Trophoblast cell (in vitro differentiated cells and primary cell): ENCODE data around the gene TMEM161B.

Source experiments
- DNase-seq, 2 donors: peaks; one replicate each; pipeline ENCODE4 v3.0.0-alpha.2; 2016
- H2AFZ ChIP-seq: 2 replicates; pipeline ENCODE4 v1.6.1; 2013; ENCODE audit warnings: low read length, moderate library complexity, mild to moderate bottlenecking; ENCODE audit not compliant: insufficient read depth, poor library complexity
- H2AK5ac ChIP-seq: 2 replicates; pipeline ENCODE4 v1.6.1; 2013; ENCODE audit warnings: mild to moderate bottlenecking, low read length
- H2BK120ac ChIP-seq: 2 replicates; pipeline ENCODE4 v1.6.1; 2013; ENCODE audit warnings: low read length, mild to moderate bottlenecking, moderate library complexity; ENCODE audit not compliant: insufficient read depth, poor library complexity
- H2BK12ac ChIP-seq: 2 replicates; pipeline ENCODE4 v1.6.1; 2013; ENCODE audit warnings: mild to moderate bottlenecking, low read length, moderate library complexity
- H2BK5ac ChIP-seq: 2 replicates; pipeline ENCODE4 v1.6.1; 2013; ENCODE audit warnings: low read length, low read depth, moderate library complexity, mild to moderate bottlenecking; ENCODE audit not compliant: poor library complexity
- H3K14ac ChIP-seq: 2 replicates; pipeline ENCODE4 v1.6.1; 2013; ENCODE audit warnings: mild to moderate bottlenecking, low read length
- H3K18ac ChIP-seq: 2 replicates; pipeline ENCODE4 v1.6.1; 2013; ENCODE audit warnings: mild to moderate bottlenecking, low read length
- H3K23ac ChIP-seq: 2 replicates; pipeline ENCODE4 v1.6.1; 2013; ENCODE audit warnings: low read length
- H3K27ac ChIP-seq: 2 replicates; pipeline ENCODE4 v1.5.1; 2013; ENCODE audit warnings: low read depth, mild to moderate bottlenecking, inconsistent platforms, low read length, moderate library complexity
- H3K27me3 ChIP-seq: 2 replicates; pipeline ENCODE4 v1.6.1; 2013; ENCODE audit warnings: inconsistent platforms, mild to moderate bottlenecking, low read length, moderate library complexity; ENCODE audit not compliant: insufficient read depth
- H3K36me3 ChIP-seq, 2 experiments: 1 replicate in 1 of 2; 2 replicates in 1 of 2; pipeline ENCODE4 v1.6.1; 2013; ENCODE audit warnings: low read length in 2 of 2, mild to moderate bottlenecking in 2 of 2, moderate library complexity in 1 of 2; ENCODE audit not compliant: insufficient read depth in 2 of 2, control insufficient read depth in 1 of 2
- H3K4ac ChIP-seq: 2 replicates; pipeline ENCODE4 v1.6.1; 2013; ENCODE audit warnings: low read depth, mild to moderate bottlenecking, low read length, moderate library complexity
- H3K4me1 ChIP-seq, 2 experiments: 1 replicate in 1 of 2; 2 replicates in 1 of 2; pipeline ENCODE4 v1.6.1; 2013; ENCODE audit warnings: low read length in 2 of 2, mild to moderate bottlenecking in 2 of 2, moderate library complexity in 1 of 2; ENCODE audit not compliant: insufficient read depth in 2 of 2, control insufficient read depth in 1 of 2
- H3K4me2 ChIP-seq: 2 replicates; pipeline ENCODE4 v1.6.1; 2013; ENCODE audit warnings: inconsistent platforms, mild to moderate bottlenecking, low read length, moderate library complexity
- H3K4me3 ChIP-seq: 2 replicates; pipeline ENCODE4 v1.5.1; 2013; ENCODE audit warnings: mild to moderate bottlenecking, low read depth, low read length, inconsistent platforms
- H3K79me1 ChIP-seq: one replicate; pipeline ENCODE4 v1.6.1; 2013; ENCODE audit warnings: low read length
- H3K79me2 ChIP-seq: 2 replicates; pipeline ENCODE4 v1.6.1; 2013; ENCODE audit warnings: low read length, mild to moderate bottlenecking; ENCODE audit not compliant: control insufficient read depth, insufficient read depth, poor library complexity
- H3K9ac ChIP-seq: 2 replicates; pipeline ENCODE4 v1.6.1; 2013; ENCODE audit warnings: mild to moderate bottlenecking, low read length
- H3K9me3 ChIP-seq: 2 replicates; pipeline ENCODE4 v1.6.1; 2013; ENCODE audit warnings: low read depth, mild to moderate bottlenecking, control low read depth, inconsistent platforms, low read length; ENCODE audit not compliant: insufficient read depth
- H4K12ac ChIP-seq: 2 replicates; pipeline ENCODE4 v1.6.1; 2013; ENCODE audit warnings: low read depth, mild to moderate bottlenecking, low read length, moderate library complexity
- H4K8ac ChIP-seq: 2 replicates; pipeline ENCODE4 v1.6.1; 2013; ENCODE audit warnings: low read depth, mild to moderate bottlenecking, low read length, moderate library complexity
- H4K91ac ChIP-seq: one replicate; pipeline ENCODE4 v1.6.1; 2013; ENCODE audit warnings: low read depth, mild to moderate bottlenecking, low read length, moderate library complexity
- WGBS: extraction: QIAGEN DNeasy Blood & Tissue Kit; methylation state at CpG from one replicate; pipeline ENCODE4 v1.1.7; 2013; ENCODE audit warnings: missing lambda C conversion rate; ENCODE audit not compliant: insufficient read length, insufficient coverage; ENCODE audit errors: extremely low coverage; 5-methylcytosine and 5-hydroxymethylcytosine counted together

The TMEM161B gene

DNA sequence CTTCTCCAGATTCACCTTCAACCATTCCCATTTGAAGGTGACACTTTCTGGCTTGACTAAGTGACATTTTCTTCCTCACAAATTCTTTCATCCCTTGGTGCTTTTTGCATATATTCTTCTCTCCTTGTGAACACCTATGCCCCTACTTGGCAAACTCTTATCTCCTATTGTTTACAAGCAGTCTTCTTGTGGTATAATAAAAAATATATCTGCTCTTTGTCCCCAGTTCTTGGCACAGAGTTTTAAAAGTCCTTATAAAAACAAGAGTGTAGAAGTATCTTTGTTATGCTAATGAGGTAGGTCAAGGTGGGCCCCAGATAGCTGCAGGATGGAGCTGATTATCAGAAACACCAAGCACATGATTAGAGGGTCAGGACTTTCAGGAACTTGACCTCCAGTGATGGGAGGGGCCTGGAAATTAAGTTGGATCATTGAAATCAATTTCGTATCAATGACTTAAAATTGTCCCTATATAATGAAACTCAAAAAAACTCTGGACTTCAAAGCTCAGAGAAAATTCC lies 38.0 kb downstream of the TMEM161B start:
- H3K4me1 ChIP-seq = no peaks in the 10 kb centered on the region
- H3K27me3 ChIP-seq = no peaks in the 10 kb centered on the region
- H3K36me3 ChIP-seq = peaks cover 2 to 3% of the 10 kb centered on the region in 2 experiments
- no peak overlapping the region for H3K4me2 ChIP-seq
- H4K8ac ChIP-seq = no peak overlapping the region
- no peak overlapping the region for H2BK120ac ChIP-seq
- no peak overlapping the region for H3K14ac ChIP-seq
- H4K12ac ChIP-seq = no peak overlapping the region
- no peak overlapping the region for H2BK5ac ChIP-seq
- H3K27ac ChIP-seq = no peak overlapping the region
- no peak overlapping the region for H4K91ac ChIP-seq
- no peaks in the 10 kb centered on the region for H3K79me1 ChIP-seq
- H3K9ac ChIP-seq = no peak overlapping the region
- DNase-seq = no peak
- no peaks in the 10 kb centered on the region for H3K9me3 ChIP-seq
- H3K79me2 ChIP-seq = no peaks in the 10 kb centered on the region
- no peak overlapping the region for H3K23ac ChIP-seq
- H3K18ac ChIP-seq = no peak overlapping the region
- H3K4ac ChIP-seq = no peak overlapping the region
- H2AK5ac ChIP-seq = no peak overlapping the region
- no peak overlapping the region for H3K4me3 ChIP-seq
- H2BK12ac ChIP-seq = no peak overlapping the region
- H2AFZ ChIP-seq = no peak overlapping the region
- WGBS = no CpG with 5 or more reads among the region's 1 CpG

DNA sequence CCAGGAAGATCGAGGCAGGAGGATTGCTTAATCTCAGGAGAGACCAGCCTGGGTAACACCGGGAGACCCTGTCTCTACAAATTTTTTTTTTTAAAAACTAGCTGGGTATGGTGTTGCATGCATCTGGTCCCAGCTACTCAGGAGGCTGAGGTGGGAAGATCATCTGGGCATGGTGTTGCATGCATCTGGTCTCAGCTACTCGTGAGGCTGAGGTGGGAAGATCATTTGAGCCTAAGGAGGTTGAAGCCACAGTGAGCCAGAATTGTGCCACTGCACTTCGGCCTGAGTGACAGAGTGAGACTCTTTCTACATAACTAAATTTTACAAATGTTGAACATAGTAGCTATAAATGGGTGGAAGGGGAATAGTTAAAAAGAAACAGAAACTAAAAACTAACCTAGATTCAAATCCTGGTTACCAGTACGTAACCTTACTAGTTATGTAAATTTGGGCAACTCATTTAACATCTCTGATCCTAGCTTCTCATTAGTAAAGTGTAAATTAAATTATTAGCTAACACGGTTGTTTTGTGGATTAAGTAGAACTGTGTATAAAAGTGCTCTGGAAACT lies 41.7 kb downstream of the TMEM161B start:
- Histone ChIP-seq H3K9me3 (no peaks in the 10 kb centered on the region), H3K4me2 (no peak overlapping the region), H3K27ac (no peak overlapping the region), H2BK120ac (no peak overlapping the region), H3K9ac (no peak overlapping the region), H3K14ac (no peak overlapping the region), H2AFZ (no peak overlapping the region), H3K79me1 (no peaks in the 10 kb centered on the region), H3K27me3 (no peaks in the 10 kb centered on the region), H3K23ac (no peak overlapping the region), H3K36me3 (peaks cover 2 to 3% of the 10 kb centered on the region in 2 experiments), H4K12ac (no peak overlapping the region), H2BK12ac (no peak overlapping the region), H4K8ac (no peak overlapping the region), H2BK5ac (no peak overlapping the region), H3K4me1 (no peaks in the 10 kb centered on the region), H3K4me3 (no peak overlapping the region), H3K18ac (no peak overlapping the region), H3K79me2 (no peaks in the 10 kb centered on the region), H2AK5ac (no peak overlapping the region), H3K4ac (no peak overlapping the region), H4K91ac (no peak overlapping the region)
- WGBS = no CpG with 5 or more reads among the region's 6 CpGs
- DNase-seq = no peak

GRCh38 chr5:88214655-88215054 lies 54.0 kb downstream of the TMEM161B start:
- H3K27me3 ChIP-seq = no peaks in the 10 kb centered on the region
- H2BK120ac ChIP-seq = no peak overlapping the region
- H2AFZ ChIP-seq = no peak overlapping the region
- no peaks in the 10 kb centered on the region for H3K79me1 ChIP-seq
- H3K36me3 ChIP-seq = no peaks in the 10 kb centered on the region
- H2AK5ac ChIP-seq = no peak overlapping the region
- H2BK5ac ChIP-seq = no peak overlapping the region
- no peak overlapping the region for H3K18ac ChIP-seq
- H3K4ac ChIP-seq = no peak overlapping the region
- no peaks in the 10 kb centered on the region for H3K9me3 ChIP-seq
- H3K4me3 ChIP-seq = no peak overlapping the region
- H3K27ac ChIP-seq = no peak overlapping the region
- H4K12ac ChIP-seq = no peak overlapping the region
- H2BK12ac ChIP-seq = no peak overlapping the region
- H3K23ac ChIP-seq = no peak overlapping the region
- DNase-seq = no peak
- no peaks in the 10 kb centered on the region for H3K4me1 ChIP-seq
- H4K8ac ChIP-seq = no peak overlapping the region
- H4K91ac ChIP-seq = no peak overlapping the region
- no peak overlapping the region for H3K9ac ChIP-seq
- H3K4me2 ChIP-seq = no peak overlapping the region
- no peak overlapping the region for H3K14ac ChIP-seq
- no peaks in the 10 kb centered on the region for H3K79me2 ChIP-seq

- Histone ChIP-seq H3K23ac (no peak overlapping the region), H2BK12ac (no peak overlapping the region), H3K4ac (no peak overlapping the region), H4K91ac (no peak overlapping the region), H3K9me3 (no peaks in the 10 kb centered on the region), H3K36me3 (no peaks in the 10 kb centered on the region), H3K9ac (no peak overlapping the region), H4K8ac (no peak overlapping the region), H3K79me1 (no peaks in the 10 kb centered on the region), H3K4me2 (no peak overlapping the region), H3K14ac (no peak overlapping the region), H3K18ac (no peak overlapping the region), H2AK5ac (no peak overlapping the region), H3K4me1 (no peaks in the 10 kb centered on the region), H3K27me3 (no peaks in the 10 kb centered on the region), H2BK5ac (no peak overlapping the region), H2AFZ (no peak overlapping the region), H3K4me3 (no peak overlapping the region), H3K79me2 (no peaks in the 10 kb centered on the region), H4K12ac (no peak overlapping the region), H2BK120ac (no peak overlapping the region), H3K27ac (no peak overlapping the region)
- DNase-seq = no peak
- no CpG with 5 or more reads among the region's 3 CpGs for WGBS
These were observed 61.1 kb downstream of the TMEM161B start for GRCh38 chr5:88207575-88207974.
